SU-DHL-6 (cell line): Measurements from ENCODE around the gene CADM4.

Experiments
- CTCF ChIP-seq: fragments of 200-600 bp; sonication (generic); IDR thresholded peaks from one replicate; pipeline ENCODE4 v1.5.1; 2017; ENCODE audit warnings: antibody characterized with exemption, mild to moderate bottlenecking, low read length, moderate library complexity; ENCODE audit not compliant: insufficient read depth, poor library complexity, severe bottlenecking
- EZH2phosphoT487 ChIP-seq: fragments of 200-600 bp; sonication (generic), shearing (Covaris generic); conservative IDR thresholded peaks from 2 replicates; pipeline ENCODE4 v1.6.1; 2018; ENCODE audit warnings: mild to moderate bottlenecking, antibody characterized with exemption, low read length, moderate library complexity, mixed read lengths

- TF ChIP-seq CTCF (no peak), EZH2phosphoT487 (no peak)
Observed at GRCh38 chr19:43622956-43623355, 16.7 kb downstream of the CADM4 start.
